Transverse colon (tissue), 4 donors: ENCODE data around the gene ARHGAP18. TPM values are rescaled to one million over a fixed set of nuclear protein-coding genes. Genes with fewer than 3 reads are reported as not detected.

Experiments
- DNase-seq: peaks from one replicate; pipeline ENCODE4 v3.0.0-alpha.2; 2019
- H3K27ac ChIP-seq, 4 donors: fragments of 200-600 bp; sonication (generic); 2 replicates each; pipeline ENCODE4 v1.5.1; 2016 to 2018; ENCODE audit warnings: inconsistent platforms in 4 of 4
- H3K27me3 ChIP-seq: fragments of 200-600 bp; sonication (generic); 2 replicates; pipeline ENCODE4 v1.5.1; 2017; ENCODE audit warnings: inconsistent platforms
- H3K36me3 ChIP-seq, 4 donors: fragments of 200-600 bp; sonication (generic); 2 replicates each; pipeline ENCODE4 v1.5.1; 2017 to 2019; ENCODE audit warnings: inconsistent platforms in 4 of 4
- H3K4me1 ChIP-seq, 4 donors: fragments of 200-600 bp; sonication (generic); 2 replicates each; pipeline ENCODE4 v1.5.1; 2017 to 2020; ENCODE audit warnings: inconsistent platforms in 4 of 4
- H3K4me3 ChIP-seq, 4 donors: fragments of 200-600 bp; sonication (generic); 1 replicate in 1 of 4; 2 replicates in 3 of 4; pipeline versions ENCODE4 v1.5.1 to v1.6.1; 2017 to 2019; ENCODE audit warnings: inconsistent platforms in 4 of 4
- H3K9me3 ChIP-seq, 2 donors: fragments of 200-600 bp; sonication (generic); 2 replicates each; pipeline ENCODE4 v1.5.1; 2017 to 2019; ENCODE audit warnings: inconsistent platforms in 2 of 2
- EP300 ChIP-seq: sonication (generic); formaldehyde crosslinking; IDR thresholded peaks from one replicate; pipeline ENCODE4 v1.6.1; 2017; ENCODE audit warnings: antibody characterized with exemption, low read depth
- POLR2A ChIP-seq: fragments of 450-650 bp; IDR thresholded peaks from one replicate; pipeline ENCODE4 v1.6.1; 2016; ENCODE audit warnings: antibody characterized with exemption, mild to moderate bottlenecking, moderate library complexity
- POLR2AphosphoS5 ChIP-seq, 3 donors: sonication (generic); formaldehyde crosslinking; IDR thresholded peaks; one replicate each; pipeline ENCODE4 v1.6.1; 2016; ENCODE audit warnings: antibody characterized with exemption in 3 of 3
- WGBS, 2 donors: methylation state at CpG; one replicate each; pipeline ENCODE4 v1.1.5; 2018; ENCODE audit warnings: low coverage in 1 of 2; 5-methylcytosine and 5-hydroxymethylcytosine counted together
- in situ Hi-C, 4 donors: fragments of 200-750 bp; cut with MboI; loops; one replicate each; pipeline versions ENCODE4 v1.15.0 to v1.15.1; 2017; ENCODE audit warnings: low sequenced_read_pairs in 3 of 4, low pct_ligation_motif_present in 1 of 4, low pct_unique_long_range_greater_than_20kb in 1 of 4
- intact Hi-C: fragments of 100-400 bp; cut with DNase I; formaldehyde crosslinking; loops from one replicate; pipeline ENCODE4 v1.15.1; 2023; ENCODE audit warnings: low total_unique reads
- total RNA-seq, 4 donors: library from RNA; depleted of rRNA; stranded (reverse); fragments of >200 nt; gene quantifications; one replicate each; pipeline ENCODE4 v1.1.0, GENCODE V29; 2016
- TF ChIP-seq, protein P1 (sequence below), 5 experiments: fragments of 200-600 bp in 3 of 5; fragments of 450-650 bp in 2 of 5; sonication (generic) in 3 of 5; IDR thresholded peaks; 1 replicate in 2 of 5; 2 replicates in 3 of 5; pipeline ENCODE4 v1.5.1; 2016 to 2017; ENCODE audit warnings: antibody characterized with exemption in 5 of 5, inconsistent platforms in 3 of 5, mild to moderate bottlenecking in 2 of 5, moderate library complexity in 1 of 5

Gene ARHGAP18
- total RNA-seq, 4 donors from 2014 or later = 5.2 to 21.8 (median 13.0) TPM

DNA sequence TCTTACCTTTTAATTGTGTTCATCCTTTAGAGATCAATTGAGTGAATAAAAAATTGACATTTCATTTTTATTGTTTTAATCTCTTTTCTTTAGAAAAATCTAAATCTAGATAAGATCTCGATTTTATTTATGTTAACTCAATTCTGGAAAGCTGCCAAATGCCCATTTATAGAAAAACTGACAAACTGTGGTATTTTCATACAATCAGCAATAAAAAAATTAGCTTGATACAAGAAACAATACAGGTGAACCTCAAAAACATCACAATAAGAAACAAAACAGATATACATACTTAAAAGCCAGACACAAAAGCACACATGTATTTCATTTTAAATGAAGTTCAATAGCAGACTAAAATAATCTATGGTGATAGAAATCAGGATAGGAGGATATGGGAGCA lies 30.0 kb upstream of the ARHGAP18 start:
- no peak for DNase-seq
- TF ChIP-seq, protein P1, sequence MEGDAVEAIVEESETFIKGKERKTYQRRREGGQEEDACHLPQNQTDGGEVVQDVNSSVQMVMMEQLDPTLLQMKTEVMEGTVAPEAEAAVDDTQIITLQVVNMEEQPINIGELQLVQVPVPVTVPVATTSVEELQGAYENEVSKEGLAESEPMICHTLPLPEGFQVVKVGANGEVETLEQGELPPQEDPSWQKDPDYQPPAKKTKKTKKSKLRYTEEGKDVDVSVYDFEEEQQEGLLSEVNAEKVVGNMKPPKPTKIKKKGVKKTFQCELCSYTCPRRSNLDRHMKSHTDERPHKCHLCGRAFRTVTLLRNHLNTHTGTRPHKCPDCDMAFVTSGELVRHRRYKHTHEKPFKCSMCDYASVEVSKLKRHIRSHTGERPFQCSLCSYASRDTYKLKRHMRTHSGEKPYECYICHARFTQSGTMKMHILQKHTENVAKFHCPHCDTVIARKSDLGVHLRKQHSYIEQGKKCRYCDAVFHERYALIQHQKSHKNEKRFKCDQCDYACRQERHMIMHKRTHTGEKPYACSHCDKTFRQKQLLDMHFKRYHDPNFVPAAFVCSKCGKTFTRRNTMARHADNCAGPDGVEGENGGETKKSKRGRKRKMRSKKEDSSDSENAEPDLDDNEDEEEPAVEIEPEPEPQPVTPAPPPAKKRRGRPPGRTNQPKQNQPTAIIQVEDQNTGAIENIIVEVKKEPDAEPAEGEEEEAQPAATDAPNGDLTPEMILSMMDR (IDR thresholded peaks at IDR 0.05) = no peak
- TF ChIP-seq POLR2AphosphoS5 (IDR thresholded peaks at IDR 0.05) = no peak
- TF ChIP-seq POLR2A = no peak
- no peak for TF ChIP-seq EP300
- in situ Hi-C loops = loop anchor here in 3 of 4 donors (25.0 kb wide), 2 partner anchors 128 to 253 kb away; no protein-coding TSS in a partner anchor
- Histone ChIP-seq H3K36me3 (no peaks in the 10 kb centered on the region), H3K4me3 (no peak overlapping the region), H3K27ac (no peak overlapping the region), H3K4me1 (peaks cover 0 to 6% (median 0%) of the 10 kb centered on the region in 4 donors), H3K27me3 (no peaks in the 10 kb centered on the region), H3K9me3 (no peaks in the 10 kb centered on the region)
- WGBS, 2 donors = 23 to 31% methylated on average over 1 of the region's 1 CpG
- intact Hi-C loops = loop anchor here (5.0 kb wide), 1 partner anchor 1533 kb away; no protein-coding TSS in a partner anchor

DNA sequence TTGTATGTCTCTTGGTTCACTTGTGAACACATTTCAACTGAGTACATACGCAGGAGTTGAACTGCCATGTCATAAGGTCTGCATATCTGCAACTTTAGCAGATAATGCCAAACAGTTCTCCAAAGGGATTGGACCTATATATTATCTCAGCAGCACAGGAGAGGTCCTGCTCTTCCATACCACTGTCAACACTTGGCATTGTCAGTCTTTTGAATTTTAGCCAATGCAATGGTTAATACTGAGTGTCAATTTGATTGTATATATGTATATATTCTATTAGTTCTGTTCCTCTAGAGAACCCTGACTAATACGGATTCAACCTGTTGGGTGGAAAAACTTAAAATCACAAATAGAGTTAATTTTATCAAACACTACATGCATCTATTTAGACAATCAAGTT lies 26.1 kb upstream of the ARHGAP18 start:
- no peak for DNase-seq
- TF ChIP-seq EP300 (no peak), POLR2A (no peak), POLR2AphosphoS5 (IDR thresholded peaks at IDR 0.05) (no peak)
- TF ChIP-seq, protein P1 (IDR thresholded peaks at IDR 0.05) = no peak
- Histone ChIP-seq H3K36me3 (no peaks in the 10 kb centered on the region), H3K4me3 (no peak overlapping the region), H3K27me3 (no peaks in the 10 kb centered on the region), H3K4me1 (no peaks in the 10 kb centered on the region), H3K9me3 (no peaks in the 10 kb centered on the region), H3K27ac (no peak overlapping the region)
- WGBS, 2 donors = 88 to 91% methylated on average over 2 of the region's 2 CpGs
- intact Hi-C loops = loop anchor here (10.0 kb wide), 1 partner anchor 141 kb away; no protein-coding TSS in a partner anchor
- in situ Hi-C loops = loop anchor here in 3 of 4 donors (5.0 to 25.0 kb wide), 3 partner anchors 124 to 249 kb away; no protein-coding TSS in a partner anchor

DNA sequence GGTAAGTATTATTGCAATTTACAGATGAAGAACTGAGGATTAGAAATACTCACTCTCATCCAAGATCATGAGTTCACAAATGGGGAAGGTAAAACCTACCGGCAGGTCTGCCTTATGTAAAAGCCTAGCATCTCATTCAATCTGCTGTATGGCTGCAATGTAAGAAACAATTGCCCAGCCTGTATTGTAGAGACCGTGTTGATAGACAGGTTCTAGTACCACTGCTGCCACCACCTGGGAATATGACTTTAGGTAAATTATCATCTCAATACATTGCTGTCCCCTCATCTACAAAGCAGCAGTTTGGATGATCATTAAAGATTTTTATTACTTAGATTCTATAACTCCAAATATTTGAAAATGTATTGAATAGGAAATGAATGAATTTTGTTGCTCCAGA lies 23.3 kb upstream of the ARHGAP18 start:
- DNase-seq = no peak
- Histone ChIP-seq H3K4me1 (no peaks in the 10 kb centered on the region), H3K27ac (no peak overlapping the region), H3K9me3 (no peaks in the 10 kb centered on the region), H3K4me3 (no peak overlapping the region), H3K27me3 (no peaks in the 10 kb centered on the region), H3K36me3 (no peaks in the 10 kb centered on the region)
- intact Hi-C loops = loop anchor here (10.0 kb wide), 1 partner anchor 138 kb away; no protein-coding TSS in a partner anchor
- WGBS, 2 donors = 58 to 66% methylated on average over 2 of the region's 2 CpGs
- in situ Hi-C loops = loop anchor here (5.0 to 25.0 kb wide), 3 partner anchors 121 to 246 kb away; no protein-coding TSS in a partner anchor
- no peak for TF ChIP-seq EP300
- no peak for TF ChIP-seq POLR2A
- TF ChIP-seq POLR2AphosphoS5 (IDR thresholded peaks at IDR 0.05) = no peak
- TF ChIP-seq, protein P1 (IDR thresholded peaks at IDR 0.05) = no peak

DNA sequence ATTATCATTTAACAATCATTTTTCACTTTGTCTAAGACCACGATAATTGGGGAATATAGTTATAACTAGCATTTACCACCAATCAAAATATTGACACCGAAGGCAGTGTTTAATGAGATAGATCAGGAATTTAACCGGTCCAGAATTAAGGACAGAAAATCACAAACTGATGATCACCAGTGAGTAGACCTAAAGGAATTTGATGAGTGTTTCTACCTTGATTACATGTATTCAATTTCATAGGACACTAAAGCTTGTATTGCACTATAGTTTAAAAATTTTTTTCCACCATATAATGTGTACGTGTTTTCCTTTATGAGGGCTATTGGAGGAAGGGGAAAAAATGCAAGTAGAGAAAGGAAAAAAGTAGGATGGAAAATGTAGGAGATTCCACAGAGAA lies 22.6 kb upstream of the ARHGAP18 start:
- intact Hi-C loops (loop anchor here (10.0 kb wide), 1 partner anchor 138 kb away; no protein-coding TSS in a partner anchor), in situ Hi-C loops (loop anchor here (5.0 to 25.0 kb wide), 3 partner anchors 120 to 245 kb away; no protein-coding TSS in a partner anchor)
- Histone ChIP-seq H3K9me3 (no peaks in the 10 kb centered on the region), H3K4me1 (no peaks in the 10 kb centered on the region), H3K4me3 (no peak overlapping the region), H3K36me3 (no peaks in the 10 kb centered on the region), H3K27ac (no peak overlapping the region), H3K27me3 (no peaks in the 10 kb centered on the region)
- 91 to 95% methylated on average over 4 of the region's 4 CpGs for WGBS, 2 donors
- no peak for DNase-seq
- no peak for TF ChIP-seq POLR2AphosphoS5 (IDR thresholded peaks at IDR 0.05)
- TF ChIP-seq, protein P1 (IDR thresholded peaks at IDR 0.05) = no peak
- no peak for TF ChIP-seq POLR2A
- no peak for TF ChIP-seq EP300
